GM23338 (cell line): ENCODE results near the gene TMUB1.

Experiments
- EZH2 ChIP-seq: fragments of 200-600 bp; sonication (generic); IDR thresholded peaks from one replicate; pipeline ENCODE4 v1.8.0; 2017; ENCODE audit warnings: antibody characterized with exemption, mild to moderate bottlenecking, low read depth; ENCODE audit not compliant: unreplicated experiment
- JUNB ChIP-seq: IDR thresholded peaks from one replicate; pipeline ENCODE4 v1.6.1; 2016; ENCODE audit warnings: antibody characterized with exemption; ENCODE audit not compliant: unreplicated experiment
- TF ChIP-seq, protein P1 (sequence below), 2 experiments: fragments of 200-600 bp in 1 of 2; sonication (generic) in 1 of 2; conservative IDR thresholded peaks; 2 replicates each; pipeline versions ENCODE4 v1.5.1 to v1.6.1; 2016 to 2017; ENCODE audit warnings: antibody characterized with exemption in 2 of 2, low read depth in 2 of 2, mild to moderate bottlenecking in 2 of 2, moderate library complexity in 1 of 2

DNA sequence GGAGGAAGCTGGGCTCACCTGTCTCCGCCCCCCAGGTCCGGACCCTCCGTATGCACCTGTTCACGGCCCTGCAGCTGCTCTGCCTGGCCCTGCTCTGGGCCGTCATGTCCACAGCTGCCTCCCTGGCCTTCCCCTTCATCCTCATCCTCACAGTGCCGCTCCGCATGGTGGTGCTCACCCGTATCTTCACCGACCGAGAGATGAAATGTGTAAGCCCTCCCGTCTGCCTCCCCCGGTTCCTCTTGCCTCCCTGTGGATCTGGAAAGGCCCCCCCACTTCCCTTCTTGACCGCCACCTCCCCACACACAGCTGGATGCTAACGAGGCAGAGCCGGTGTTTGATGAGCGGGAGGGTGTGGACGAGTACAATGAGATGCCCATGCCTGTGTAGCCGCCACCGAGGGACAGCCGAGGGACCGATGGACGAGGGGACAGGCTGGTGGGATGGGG lies 7.3 kb downstream of the TMUB1 start:
- TF ChIP-seq, protein P1, sequence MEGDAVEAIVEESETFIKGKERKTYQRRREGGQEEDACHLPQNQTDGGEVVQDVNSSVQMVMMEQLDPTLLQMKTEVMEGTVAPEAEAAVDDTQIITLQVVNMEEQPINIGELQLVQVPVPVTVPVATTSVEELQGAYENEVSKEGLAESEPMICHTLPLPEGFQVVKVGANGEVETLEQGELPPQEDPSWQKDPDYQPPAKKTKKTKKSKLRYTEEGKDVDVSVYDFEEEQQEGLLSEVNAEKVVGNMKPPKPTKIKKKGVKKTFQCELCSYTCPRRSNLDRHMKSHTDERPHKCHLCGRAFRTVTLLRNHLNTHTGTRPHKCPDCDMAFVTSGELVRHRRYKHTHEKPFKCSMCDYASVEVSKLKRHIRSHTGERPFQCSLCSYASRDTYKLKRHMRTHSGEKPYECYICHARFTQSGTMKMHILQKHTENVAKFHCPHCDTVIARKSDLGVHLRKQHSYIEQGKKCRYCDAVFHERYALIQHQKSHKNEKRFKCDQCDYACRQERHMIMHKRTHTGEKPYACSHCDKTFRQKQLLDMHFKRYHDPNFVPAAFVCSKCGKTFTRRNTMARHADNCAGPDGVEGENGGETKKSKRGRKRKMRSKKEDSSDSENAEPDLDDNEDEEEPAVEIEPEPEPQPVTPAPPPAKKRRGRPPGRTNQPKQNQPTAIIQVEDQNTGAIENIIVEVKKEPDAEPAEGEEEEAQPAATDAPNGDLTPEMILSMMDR (conservative IDR thresholded peaks at IDR 0.05; ENCODE audit: low read depth in 2 of 2) = no peak
- TF ChIP-seq EZH2 (no peak), JUNB (no peak)
